ENCODE results near the gene CAST.

CAST gene

GRCh38 chr5:96736937-96737336 is 74.8 kb downstream of the CAST start:
- Histone ChIP-seq H3K27me3 (ENCODE audit: insufficient read depth, low read length) (no peaks in the 10 kb centered on the region), H3K9ac (ENCODE audit: low read length) (no peak overlapping the region), H3K79me2 (ENCODE audit: insufficient read depth, low read length) (no peaks in the 10 kb centered on the region), H3K4me3 (ENCODE audit: low read depth, low read length, poor library complexity, severe bottlenecking) (no peak overlapping the region), H2AFZ (ENCODE audit: low read length) (no peak overlapping the region), H3K36me3 (ENCODE audit: insufficient read depth, low read length) (peaks cover 37% of the 10 kb centered on the region; the same call in 1 of the 2 replicates), H3K9me2 (ENCODE audit: low read depth, low read length) (no peaks in the 10 kb centered on the region), H3F3A (ENCODE audit: insufficient read depth, low read length) (no peaks in the 10 kb centered on the region), H3K4me1 (ENCODE audit: insufficient read depth, low read length, severe bottlenecking) (peaks cover 11% of the 10 kb centered on the region), H4K20me1 (ENCODE audit: insufficient read depth, low read length) (no peaks in the 10 kb centered on the region), H3K4me2 (ENCODE audit: low read length) (no peak overlapping the region), H3K27ac (ENCODE audit: low read depth, low read length, poor library complexity, severe bottlenecking) (no peak overlapping the region), H3K9me3 (ENCODE audit: low read length) (no peaks in the 10 kb centered on the region)
- TF ChIP-seq CTCF (IDR thresholded peaks at IDR 0.05; ENCODE audit: low read length), result no peak
- TF ChIP-seq EZH2 (IDR thresholded peaks at IDR 0.05; ENCODE audit: borderline replicate concordance, low read length), result no peak

GRCh38 chr5:96741106-96741505 is 78.9 kb downstream of the CAST start:
- no peak overlapping the region for H3K4me3 ChIP-seq (ENCODE audit: low read depth, low read length, poor library complexity, severe bottlenecking)
- no peaks in the 10 kb centered on the region for H3K79me2 ChIP-seq (ENCODE audit: insufficient read depth, low read length)
- H2AFZ ChIP-seq (ENCODE audit: low read length), result no peak overlapping the region
- no peak overlapping the region for H3K9ac ChIP-seq (ENCODE audit: low read length)
- no peaks in the 10 kb centered on the region for H3K4me1 ChIP-seq (ENCODE audit: insufficient read depth, low read length, severe bottlenecking)
- peaks cover 68% of the 10 kb centered on the region for H3K36me3 ChIP-seq (ENCODE audit: insufficient read depth, low read length)
- no peak for TF ChIP-seq CTCF (IDR thresholded peaks at IDR 0.05; ENCODE audit: low read length)
- no peak for TF ChIP-seq EZH2 (IDR thresholded peaks at IDR 0.05; ENCODE audit: borderline replicate concordance, low read length)
- no peaks in the 10 kb centered on the region for H3K9me3 ChIP-seq (ENCODE audit: low read length)
- no peak overlapping the region for H3K4me2 ChIP-seq (ENCODE audit: low read length)
- H3K27ac ChIP-seq (ENCODE audit: low read depth, low read length, poor library complexity, severe bottlenecking), result no peak overlapping the region
- no peaks in the 10 kb centered on the region for H4K20me1 ChIP-seq (ENCODE audit: insufficient read depth, low read length)
- H3K9me2 ChIP-seq (ENCODE audit: low read depth, low read length), result no peaks in the 10 kb centered on the region
- H3F3A ChIP-seq (ENCODE audit: insufficient read depth, low read length), result no peaks in the 10 kb centered on the region
- H3K27me3 ChIP-seq (ENCODE audit: insufficient read depth, low read length), result no peaks in the 10 kb centered on the region

- Histone ChIP-seq H4K20me1 (ENCODE audit: insufficient read depth, low read length) (no peaks in the 10 kb centered on the region), H3K27ac (ENCODE audit: low read depth, low read length, poor library complexity, severe bottlenecking) (no peak overlapping the region), H2AFZ (ENCODE audit: low read length) (no peak overlapping the region)
These were observed 79.7 kb downstream of the CAST start for GRCh38 chr5:96741891-96742309.

More at GRCh38 chr5:96741891-96742309, 79.7 kb downstream of the CAST start:
- H3K79me2 ChIP-seq (ENCODE audit: insufficient read depth, low read length), result no peaks in the 10 kb centered on the region
- no peaks in the 10 kb centered on the region for H3K4me1 ChIP-seq (ENCODE audit: insufficient read depth, low read length, severe bottlenecking)
- no peak overlapping the region for H3K4me2 ChIP-seq (ENCODE audit: low read length)
- H3K4me3 ChIP-seq (ENCODE audit: low read depth, low read length, poor library complexity, severe bottlenecking), result no peak overlapping the region
- TF ChIP-seq CTCF (IDR thresholded peaks at IDR 0.05; ENCODE audit: low read length) (no peak), EZH2 (IDR thresholded peaks at IDR 0.05; ENCODE audit: borderline replicate concordance, low read length) (no peak)
- H3K9me3 ChIP-seq (ENCODE audit: low read length), result no peaks in the 10 kb centered on the region
- no peaks in the 10 kb centered on the region for H3K9me2 ChIP-seq (ENCODE audit: low read depth, low read length)
- H3K9ac ChIP-seq (ENCODE audit: low read length), result no peak overlapping the region
- peaks cover 71% of the 10 kb centered on the region for H3K36me3 ChIP-seq (ENCODE audit: insufficient read depth, low read length)
- H3K27me3 ChIP-seq (ENCODE audit: insufficient read depth, low read length), result no peaks in the 10 kb centered on the region
- H3F3A ChIP-seq (ENCODE audit: insufficient read depth, low read length), result no peaks in the 10 kb centered on the region

Data from OCI-LY1 (cell line).